WTC11 (cell line): ENCODE data around the gene C4orf54.

Experiments
- AFF4 ChIP-seq: sonication (generic); formaldehyde crosslinking; IDR thresholded peaks from 2 replicates; pipeline ENCODE4 v1.8.1; 2023; ENCODE audit warnings: mild to moderate bottlenecking, missing genetic modification reagents, borderline replicate concordance
- CREB1 ChIP-seq: sonication (generic); formaldehyde crosslinking; IDR thresholded peaks from 2 replicates; pipeline ENCODE4 v1.8.0; 2023; ENCODE audit warnings: mild to moderate bottlenecking, missing genetic modification reagents
- CTCF ChIP-seq: fragments of 200-600 bp; IDR thresholded peaks from 2 replicates; pipeline ENCODE4 v1.8.0; 2022; ENCODE audit warnings: antibody characterized with exemption
- E2F5 ChIP-seq: sonication (generic); formaldehyde crosslinking; IDR thresholded peaks from 2 replicates; pipeline ENCODE4 v1.8.1; 2022; ENCODE audit warnings: mild to moderate bottlenecking, moderate library complexity, missing genetic modification reagents
- ETV6 ChIP-seq: sonication (generic); formaldehyde crosslinking; IDR thresholded peaks from 2 replicates; pipeline ENCODE4 v1.8.1; 2022; ENCODE audit warnings: mild to moderate bottlenecking, missing genetic modification reagents
- FOXJ3 ChIP-seq: sonication (generic); formaldehyde crosslinking; IDR thresholded peaks from 2 replicates; pipeline ENCODE4 v1.9.0; 2021; ENCODE audit warnings: missing genetic modification reagents, mild to moderate bottlenecking, borderline replicate concordance
- MLX ChIP-seq: sonication (generic); formaldehyde crosslinking; IDR thresholded peaks from 2 replicates; pipeline ENCODE4 v1.8.1; 2023; ENCODE audit warnings: mild to moderate bottlenecking, missing genetic modification reagents, moderate library complexity
- NFE2L1 ChIP-seq: sonication (generic); formaldehyde crosslinking; IDR thresholded peaks from 2 replicates; pipeline ENCODE4 v1.8.1; 2023; ENCODE audit warnings: missing genetic modification reagents
- NR1H2 ChIP-seq: sonication (generic); formaldehyde crosslinking; IDR thresholded peaks from 2 replicates; pipeline ENCODE4 v1.9.0; 2021; ENCODE audit warnings: mild to moderate bottlenecking, moderate library complexity, missing genetic modification reagents
- NR3C1 ChIP-seq: sonication (generic); formaldehyde crosslinking; conservative IDR thresholded peaks from 2 replicates; pipeline ENCODE4 v1.8.1; 2023; ENCODE audit warnings: low read depth, mild to moderate bottlenecking, missing genetic modification reagents
- USF2 ChIP-seq: sonication (generic); formaldehyde crosslinking; IDR thresholded peaks from 2 replicates; pipeline ENCODE4 v1.8.1; 2023; ENCODE audit warnings: mild to moderate bottlenecking, missing genetic modification reagents, moderate library complexity
- ZNF232 ChIP-seq: sonication (generic); formaldehyde crosslinking; IDR thresholded peaks from 2 replicates; pipeline ENCODE4 v1.8.0; 2022; ENCODE audit warnings: mild to moderate bottlenecking, missing genetic modification reagents
- ZNF423 ChIP-seq: fragments of 250-450 bp; sonication (Bioruptor Pico); IDR thresholded peaks from 2 replicates; pipeline ENCODE4 v2.1.2; 2022; ENCODE audit warnings: mild to moderate bottlenecking, moderate library complexity
- ZSCAN18 ChIP-seq: fragments of 250-450 bp; sonication (Bioruptor Pico); IDR thresholded peaks from 2 replicates; pipeline ENCODE4 v2.1.2; 2022; ENCODE audit warnings: mild to moderate bottlenecking, moderate library complexity

- no peak for TF ChIP-seq NFE2L1 (CRISPR knock-in tag)
- no peak for TF ChIP-seq CTCF
- no peak for TF ChIP-seq ZNF423 (CRISPR knock-in tag)
- no peak for TF ChIP-seq USF2 (CRISPR knock-in tag)
- no peak for TF ChIP-seq CREB1 (CRISPR knock-in tag)
- TF ChIP-seq ETV6 (CRISPR knock-in tag), result no peak
- TF ChIP-seq MLX, result no peak
- no peak for TF ChIP-seq FOXJ3 (CRISPR knock-in tag)
- TF ChIP-seq E2F5, result no peak
- TF ChIP-seq NR1H2 (CRISPR knock-in tag), result no peak
- no peak for TF ChIP-seq ZNF232 (CRISPR knock-in tag)
- no peak for TF ChIP-seq NR3C1 (CRISPR knock-in tag)
- TF ChIP-seq AFF4 (CRISPR knock-in tag), result no peak
- no peak for TF ChIP-seq ZSCAN18 (CRISPR knock-in tag)
Observed at GRCh38 chr4:99633772-99634171, 23.9 kb downstream of the C4orf54 start.
